ENCODE results near the gene IL12RB2.

- TF ChIP-seq CTCF (conservative IDR thresholded peaks at IDR 0.05; ENCODE audit: low read depth in 2 of 2): no peak
- TF ChIP-seq, protein P1, sequence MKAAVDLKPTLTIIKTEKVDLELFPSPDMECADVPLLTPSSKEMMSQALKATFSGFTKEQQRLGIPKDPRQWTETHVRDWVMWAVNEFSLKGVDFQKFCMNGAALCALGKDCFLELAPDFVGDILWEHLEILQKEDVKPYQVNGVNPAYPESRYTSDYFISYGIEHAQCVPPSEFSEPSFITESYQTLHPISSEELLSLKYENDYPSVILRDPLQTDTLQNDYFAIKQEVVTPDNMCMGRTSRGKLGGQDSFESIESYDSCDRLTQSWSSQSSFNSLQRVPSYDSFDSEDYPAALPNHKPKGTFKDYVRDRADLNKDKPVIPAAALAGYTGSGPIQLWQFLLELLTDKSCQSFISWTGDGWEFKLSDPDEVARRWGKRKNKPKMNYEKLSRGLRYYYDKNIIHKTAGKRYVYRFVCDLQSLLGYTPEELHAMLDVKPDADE (IDR thresholded peaks at IDR 0.05): no peak
These were observed 123.6 kb downstream of the IL12RB2 start for GRCh38 chr1:67431156-67431765.
